HepG2 (cell line): ENCODE data around the gene ENDOD1. TPM values are rescaled to one million over a fixed set of nuclear protein-coding genes. Genes with fewer than 3 reads are reported as not detected.

Source experiments
- ADNP ChIP-seq: sonication (generic); formaldehyde crosslinking; IDR thresholded peaks from 2 replicates; pipeline ENCODE4 v1.4.0; 2020; ENCODE audit warnings: missing genetic modification reagents
- ATF1 ChIP-seq: IDR thresholded peaks from 2 replicates; pipeline ENCODE4 v1.6.1; 2016; ENCODE audit warnings: mild to moderate bottlenecking, control low read depth
- HMGXB4 ChIP-seq, 2 experiments: sonication (generic) in 1 of 2; formaldehyde crosslinking in 1 of 2; IDR thresholded peaks; 2 replicates each; pipeline versions ENCODE4 v1.4.0 to v1.6.1; 2018 to 2020; ENCODE audit warnings: missing genetic modification reagents in 2 of 2, borderline replicate concordance in 1 of 2, low read depth in 1 of 2, mild to moderate bottlenecking in 1 of 2, missing biosample characterization in 1 of 2
- HOXD1 ChIP-seq: sonication (generic); formaldehyde crosslinking; IDR thresholded peaks from 2 replicates; pipeline ENCODE4 v1.5.0; 2020; ENCODE audit warnings: missing genetic modification reagents
- ISX ChIP-seq: sonication (generic); formaldehyde crosslinking; conservative IDR thresholded peaks from 2 replicates; pipeline ENCODE4 v1.5.0; 2020; ENCODE audit warnings: missing genetic modification reagents
- JUND ChIP-seq: sonication (generic); formaldehyde crosslinking; IDR thresholded peaks from 2 replicates; pipeline ENCODE4 v1.8.0; 2022; ENCODE audit warnings: mild to moderate bottlenecking, missing genetic modification reagents
- KDM4B ChIP-seq: sonication (generic); formaldehyde crosslinking; IDR thresholded peaks from 2 replicates; pipeline ENCODE4 v1.4.0; 2020; ENCODE audit warnings: missing genetic modification reagents
- MEIS1 ChIP-seq: sonication (generic); formaldehyde crosslinking; IDR thresholded peaks from 2 replicates; pipeline ENCODE4 v1.9.0; 2021; ENCODE audit warnings: mild to moderate bottlenecking, missing genetic modification reagents, moderate library complexity, borderline replicate concordance
- NFKB2 ChIP-seq: sonication (generic); formaldehyde crosslinking; IDR thresholded peaks from 2 replicates; pipeline ENCODE4 v1.4.0; 2020; ENCODE audit warnings: missing genetic modification reagents, borderline replicate concordance
- PRMT3 ChIP-seq: sonication (generic); formaldehyde crosslinking; IDR thresholded peaks from 2 replicates; pipeline ENCODE4 v1.8.1; 2022; ENCODE audit warnings: low read depth, mild to moderate bottlenecking, moderate library complexity, missing genetic modification reagents, borderline replicate concordance
- SIN3A ChIP-seq: IDR thresholded peaks from 2 replicates; pipeline ENCODE4 v1.6.1; 2011; ENCODE audit warnings: low read depth, mild to moderate bottlenecking, control low read depth, low read length, borderline replicate concordance
- SMAD3 ChIP-seq: sonication (generic); formaldehyde crosslinking; IDR thresholded peaks from 2 replicates; pipeline ENCODE4 v1.4.0; 2020; ENCODE audit warnings: missing genetic modification reagents
- SP1 ChIP-seq, 2 experiments: fragments of 450-650 bp in 1 of 2; sonication (generic) in 1 of 2; formaldehyde crosslinking in 1 of 2; IDR thresholded peaks; 2 replicates each; pipeline versions ENCODE4 v1.4.0 to v1.6.1; 2016 to 2020; ENCODE audit warnings: missing genetic modification reagents in 1 of 2
- U2AF1 ChIP-seq: fragments of 200-400 bp; formaldehyde crosslinking; optimal IDR thresholded peaks from 2 replicates; pipeline ENCODE3; 2017; ENCODE audit warnings: mild to moderate bottlenecking, low read depth, low read length
- ZKSCAN8 ChIP-seq: IDR thresholded peaks from 2 replicates; pipeline ENCODE4 v1.6.1; 2016; ENCODE audit warnings: borderline replicate concordance, missing genetic modification reagents, missing compliant biosample characterization
- ZNF577 ChIP-seq: sonication (generic); formaldehyde crosslinking; IDR thresholded peaks from 2 replicates; pipeline ENCODE4 v1.4.0; 2020; ENCODE audit warnings: mild to moderate bottlenecking, low read depth, missing genetic modification reagents, borderline replicate concordance
- polyA plus RNA-seq, 8 experiments: library from polyadenylated mRNA; depleted of rRNA in 3 of 8; stranded (reverse) in 7 of 8; unstranded in 1 of 8; fragments of >200 nt; fragmentation: Illumina TruSeq in 4 of 8; extraction: Trizol in 4 of 8; gene quantifications; 2 replicates each; pipeline versions ENCODE4 v1.2.1 to v1.2.3, GENCODE V29; 2011 to 2016; ENCODE audit warnings: low read depth in 4 of 8, missing spikeins in 1 of 8, mixed read lengths in 1 of 8; ENCODE audit not compliant: insufficient read depth in 1 of 8
- total RNA-seq, 5 experiments: library from RNA; depleted of rRNA; stranded (reverse); fragments of >200 nt; fragmentation: Illumina TruSeq; extraction: Trizol; gene quantifications; 2 replicates each; pipeline ENCODE4 v1.2.3, GENCODE V29; 2016; ENCODE audit warnings: low read depth in 1 of 5
- TF ChIP-seq, protein P1 (sequence below): sonication (generic); formaldehyde crosslinking; IDR thresholded peaks from 2 replicates; pipeline ENCODE4 v1.4.0; 2020; ENCODE audit warnings: mild to moderate bottlenecking, missing genetic modification reagents, borderline replicate concordance
- TF ChIP-seq, protein P2 (sequence below): sonication (generic); formaldehyde crosslinking; IDR thresholded peaks from 2 replicates; pipeline ENCODE4 v1.8.0; 2023; ENCODE audit warnings: mild to moderate bottlenecking, missing genetic modification reagents

Gene ENDOD1
- total and polyA plus RNA-seq, 2 of the 13 experiments (the other 11 are each of a cell fraction or from before 2014, with no cell fraction given): 2.0 to 6.8 TPM

DNA sequence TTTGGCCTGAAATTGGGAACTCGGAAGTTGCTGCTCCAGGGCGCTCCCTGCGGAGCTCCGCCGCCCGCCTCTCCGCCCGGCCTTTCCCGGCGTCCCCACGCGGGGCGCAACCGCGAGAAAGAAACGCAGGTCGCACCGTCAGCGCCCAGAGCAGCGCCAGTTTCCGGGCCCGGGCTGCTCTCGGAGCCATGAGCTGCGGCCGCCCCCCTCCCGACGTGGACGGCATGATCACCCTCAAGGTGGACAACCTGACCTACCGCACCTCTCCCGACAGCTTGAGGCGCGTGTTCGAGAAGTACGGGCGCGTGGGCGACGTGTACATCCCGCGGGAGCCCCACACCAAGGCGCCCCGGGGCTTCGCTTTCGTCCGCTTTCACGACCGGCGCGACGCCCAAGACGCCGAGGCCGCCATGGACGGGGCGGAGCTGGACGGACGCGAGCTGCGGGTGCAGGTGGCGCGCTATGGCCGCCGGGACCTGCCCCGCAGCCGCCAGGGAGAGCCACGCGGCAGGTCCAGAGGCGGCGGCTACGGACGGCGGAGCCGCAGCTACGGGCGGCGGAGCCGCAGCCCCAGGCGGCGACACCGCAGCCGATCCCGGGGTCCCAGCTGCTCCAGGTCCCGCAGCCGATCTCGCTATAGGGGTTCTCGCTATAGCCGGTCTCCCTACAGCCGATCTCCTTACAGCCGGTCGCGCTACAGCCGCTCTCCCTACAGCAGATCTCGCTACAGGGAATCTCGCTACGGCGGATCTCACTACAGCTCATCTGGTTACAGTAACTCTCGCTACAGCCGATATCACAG is 22.4 kb upstream of the ENDOD1 start (continued):
- TF ChIP-seq HMGXB4 (CRISPR knock-in tag; IDR thresholded peaks at IDR 0.05; ENCODE audit: borderline replicate concordance in 1 of 2, low read depth in 1 of 2) (peak; percentile 94 to 99), U2AF1 (no peak), ATF1 (CRISPR knock-in tag) (no peak), KDM4B (CRISPR knock-in tag) (peak; percentile 33; the same call in 1 of the 2 replicates), SP1 (IDR thresholded peaks at IDR 0.05) (no peak), SP1 (CRISPR knock-in tag; IDR thresholded peaks at IDR 0.05) (peak; percentile 60; the same call in 1 of the 2 replicates), SMAD3 (CRISPR knock-in tag) (no peak), ADNP (CRISPR knock-in tag) (no peak), MEIS1 (CRISPR knock-in tag) (peak; percentile 68; the same call in 1 of the 2 replicates), ZKSCAN8 (CRISPR knock-in tag) (no peak), PRMT3 (CRISPR knock-in tag) (no peak), SIN3A (no peak), ISX (CRISPR knock-in tag) (peak; percentile 34; the same call in 1 of the 2 replicates), JUND (CRISPR knock-in tag) (no peak), HOXD1 (CRISPR knock-in tag) (no peak), NFKB2 (peak; percentile 33; the same call in 1 of the 2 replicates), ZNF577 (CRISPR knock-in tag) (no peak)
- TF ChIP-seq, protein P1, sequence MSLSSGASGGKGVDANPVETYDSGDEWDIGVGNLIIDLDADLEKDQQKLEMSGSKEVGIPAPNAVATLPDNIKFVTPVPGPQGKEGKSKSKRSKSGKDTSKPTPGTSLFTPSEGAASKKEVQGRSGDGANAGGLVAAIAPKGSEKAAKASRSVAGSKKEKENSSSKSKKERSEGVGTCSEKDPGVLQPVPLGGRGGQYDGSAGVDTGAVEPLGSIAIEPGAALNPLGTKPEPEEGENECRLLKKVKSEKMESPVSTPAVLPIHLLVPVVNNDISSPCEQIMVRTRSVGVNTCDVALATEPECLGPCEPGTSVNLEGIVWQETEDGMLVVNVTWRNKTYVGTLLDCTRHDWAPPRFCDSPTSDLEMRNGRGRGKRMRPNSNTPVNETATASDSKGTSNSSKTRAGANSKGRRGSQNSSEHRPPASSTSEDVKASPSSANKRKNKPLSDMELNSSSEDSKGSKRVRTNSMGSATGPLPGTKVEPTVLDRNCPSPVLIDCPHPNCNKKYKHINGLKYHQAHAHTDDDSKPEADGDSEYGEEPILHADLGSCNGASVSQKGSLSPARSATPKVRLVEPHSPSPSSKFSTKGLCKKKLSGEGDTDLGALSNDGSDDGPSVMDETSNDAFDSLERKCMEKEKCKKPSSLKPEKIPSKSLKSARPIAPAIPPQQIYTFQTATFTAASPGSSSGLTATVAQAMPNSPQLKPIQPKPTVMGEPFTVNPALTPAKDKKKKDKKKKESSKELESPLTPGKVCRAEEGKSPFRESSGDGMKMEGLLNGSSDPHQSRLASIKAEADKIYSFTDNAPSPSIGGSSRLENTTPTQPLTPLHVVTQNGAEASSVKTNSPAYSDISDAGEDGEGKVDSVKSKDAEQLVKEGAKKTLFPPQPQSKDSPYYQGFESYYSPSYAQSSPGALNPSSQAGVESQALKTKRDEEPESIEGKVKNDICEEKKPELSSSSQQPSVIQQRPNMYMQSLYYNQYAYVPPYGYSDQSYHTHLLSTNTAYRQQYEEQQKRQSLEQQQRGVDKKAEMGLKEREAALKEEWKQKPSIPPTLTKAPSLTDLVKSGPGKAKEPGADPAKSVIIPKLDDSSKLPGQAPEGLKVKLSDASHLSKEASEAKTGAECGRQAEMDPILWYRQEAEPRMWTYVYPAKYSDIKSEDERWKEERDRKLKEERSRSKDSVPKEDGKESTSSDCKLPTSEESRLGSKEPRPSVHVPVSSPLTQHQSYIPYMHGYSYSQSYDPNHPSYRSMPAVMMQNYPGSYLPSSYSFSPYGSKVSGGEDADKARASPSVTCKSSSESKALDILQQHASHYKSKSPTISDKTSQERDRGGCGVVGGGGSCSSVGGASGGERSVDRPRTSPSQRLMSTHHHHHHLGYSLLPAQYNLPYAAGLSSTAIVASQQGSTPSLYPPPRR (CRISPR knock-in tag): no peak
- TF ChIP-seq, protein P2, sequence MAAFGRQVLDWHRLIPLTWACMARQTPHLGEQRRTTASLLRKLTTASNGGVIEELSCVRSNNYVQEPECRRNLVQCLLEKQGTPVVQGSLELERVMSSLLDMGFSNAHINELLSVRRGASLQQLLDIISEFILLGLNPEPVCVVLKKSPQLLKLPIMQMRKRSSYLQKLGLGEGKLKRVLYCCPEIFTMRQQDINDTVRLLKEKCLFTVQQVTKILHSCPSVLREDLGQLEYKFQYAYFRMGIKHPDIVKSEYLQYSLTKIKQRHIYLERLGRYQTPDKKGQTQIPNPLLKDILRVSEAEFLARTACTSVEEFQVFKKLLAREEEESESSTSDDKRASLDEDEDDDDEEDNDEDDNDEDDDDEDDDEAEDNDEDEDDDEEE (CRISPR knock-in tag): no peak
